WTC11 (cell line): ENCODE results near the gene SPAG4. TPM values are rescaled to one million over a fixed set of nuclear protein-coding genes. Genes with fewer than 3 reads are reported as not detected.

Source experiments
- ATAC-seq: fragments of 200-7000 bp; cut with Tn5 transposase; 2 replicates; pipeline ENCODE4 v1.10.0; 2021; ENCODE audit warnings: mild to moderate bottlenecking, moderate library complexity
- CTCF ChIA-PET: fragments of 300-600 bp; sonication (Branson Sonifier 250); formaldehyde crosslinking; loops from one replicate; lab custom pipeline; 2021; ENCODE audit warnings: antibody characterized with exemption; lab: Charles Lee
- POLR2A ChIA-PET: fragments of 350-600 bp; sonication (Branson Sonifier 250); formaldehyde crosslinking; loops from one replicate; lab custom pipeline; 2021; ENCODE audit warnings: antibody characterized with exemption; lab: Charles Lee
- DNase-seq: peaks from one replicate; pipeline ENCODE4 v3.0.0; 2021; ENCODE audit warnings: low spot score
- H3K27ac Mint-ChIP-seq: 2 replicates; pipeline ENCODE4 v1.8.0; 2021; ENCODE audit warnings: mixed read lengths
- H3K27me3 Mint-ChIP-seq: 2 replicates; pipeline ENCODE4 v1.8.0; 2021; ENCODE audit warnings: low read depth, mild to moderate bottlenecking, moderate library complexity, mixed read lengths
- H3K36me3 Mint-ChIP-seq: 2 replicates; pipeline ENCODE4 v1.8.0; 2021; ENCODE audit warnings: mixed read lengths
- H3K4me1 Mint-ChIP-seq: 2 replicates; pipeline ENCODE4 v1.8.0; 2022; ENCODE audit warnings: mixed read lengths
- H3K4me3 Mint-ChIP-seq: 2 replicates; pipeline ENCODE4 v1.8.0; 2021; ENCODE audit warnings: mild to moderate bottlenecking, moderate library complexity, mixed read lengths
- H3K9me3 Mint-ChIP-seq: 2 replicates; pipeline ENCODE4 v1.8.0; 2021; ENCODE audit warnings: mixed read lengths
- ESRRA ChIP-seq: sonication (generic); formaldehyde crosslinking; IDR thresholded peaks from 2 replicates; pipeline ENCODE4 v1.8.1; 2022; ENCODE audit warnings: mild to moderate bottlenecking, missing genetic modification reagents, borderline replicate concordance
- FOXK1 ChIP-seq: sonication (generic); formaldehyde crosslinking; IDR thresholded peaks from 2 replicates; pipeline ENCODE4 v1.8.0; 2022; ENCODE audit warnings: mild to moderate bottlenecking, moderate library complexity, missing genetic modification reagents
- PRDM15 ChIP-seq: sonication (generic); formaldehyde crosslinking; IDR thresholded peaks from 2 replicates; pipeline ENCODE4 v1.8.0; 2022; ENCODE audit warnings: missing genetic modification reagents
- SP1 ChIP-seq: sonication (generic); formaldehyde crosslinking; conservative IDR thresholded peaks from 2 replicates; pipeline ENCODE4 v1.8.1; 2022; ENCODE audit warnings: missing genetic modification reagents
- USF1 ChIP-seq: sonication (generic); formaldehyde crosslinking; IDR thresholded peaks from 2 replicates; pipeline ENCODE4 v1.8.0; 2022; ENCODE audit warnings: mild to moderate bottlenecking, missing genetic modification reagents
- ZNF532 ChIP-seq: fragments of 250-450 bp; sonication (Bioruptor Pico); IDR thresholded peaks from 2 replicates; pipeline ENCODE4 v1.9.0; 2021; ENCODE audit warnings: mild to moderate bottlenecking, borderline replicate concordance
- ZSCAN18 ChIP-seq: fragments of 250-450 bp; sonication (Bioruptor Pico); IDR thresholded peaks from 2 replicates; pipeline ENCODE4 v2.1.2; 2022; ENCODE audit warnings: mild to moderate bottlenecking, moderate library complexity
- total RNA-seq: library from RNA; stranded (reverse); gene quantifications from 3 replicates; pipeline ENCODE4 v1.2.3, GENCODE V29; 2021

Gene SPAG4
- total RNA-seq, 1 experiment from 2014 or later = 3.5 TPM

- no peak for TF ChIP-seq ZNF532
These were observed 33.5 kb upstream of the SPAG4 start (continued) for GRCh38 chr20:35582131-35582530.

GRCh38 chr20:35582741-35583404 is 32.8 kb upstream of the SPAG4 start:
- no peak overlapping the region for H3K27ac Mint-ChIP-seq
- H3K4me3 Mint-ChIP-seq = no peak overlapping the region
- H3K27me3 Mint-ChIP-seq = no peaks in the 10 kb centered on the region
- POLR2A ChIA-PET = no interaction called here
- H3K4me1 Mint-ChIP-seq = no peaks in the 10 kb centered on the region
- H3K9me3 Mint-ChIP-seq = peaks cover 12% of the 10 kb centered on the region
- no peak for TF ChIP-seq ZSCAN18 (CRISPR knock-in tag)
- no peak for TF ChIP-seq ESRRA (CRISPR knock-in tag)
- TF ChIP-seq USF1 (CRISPR knock-in tag) = no peak
- no peak for TF ChIP-seq PRDM15 (CRISPR knock-in tag)
- CTCF ChIA-PET = interaction anchor here (0.9 kb wide), 1 partner anchor 22 kb away, joined by 3 read pairs; no protein-coding TSS in a partner anchor
- DNase-seq (no peak), ATAC-seq (no peak)
- no peaks in the 10 kb centered on the region for H3K36me3 Mint-ChIP-seq

- Mint-ChIP-seq H3K4me3 (no peak overlapping the region), H3K36me3 (no peaks in the 10 kb centered on the region), H3K27ac (no peak overlapping the region), H3K27me3 (no peaks in the 10 kb centered on the region), H3K9me3 (peaks cover 12% of the 10 kb centered on the region), H3K4me1 (no peaks in the 10 kb centered on the region)
- ChIA-PET POLR2A (interaction anchor here (0.8 kb wide), 1 partner anchor 17 kb away, joined by 3 read pairs; no protein-coding TSS in a partner anchor), CTCF (no interaction called here)
- TF ChIP-seq USF1 (CRISPR knock-in tag) (no peak), FOXK1 (CRISPR knock-in tag) (no peak), SP1 (CRISPR knock-in tag) (no peak)
- DNase-seq = no peak
- ATAC-seq = no peak
These were observed 31.7 kb upstream of the SPAG4 start for GRCh38 chr20:35583636-35584560.
